Measurements from ENCODE around the gene MSANTD4.
"Not testable (repeated sequence)": the region's sequence is repeated elsewhere in the genome, so short reads cannot be mapped to it uniquely, and the experiment has no call there.

Gene MSANTD4

GRCh38 chr11:106021967-106022794 lies at the start of gene MSANTD4:
TSS of gene MSANTD4 (minus strand) at chr11:106022240. CDS start at chr11:106010917, 11,323 bp downstream.
- Histone ChIP-seq H3K4me3 (ENCODE audit: low read length in 2 of 2) (peak within 1 kb of the TSS; percentile 84 to 86), H3K9me3 (ENCODE audit: control insufficient read depth in 2 of 2, low read length in 2 of 2) (no peaks in the 10 kb centered on the region), H3K4me1 (ENCODE audit: control insufficient read depth, insufficient read depth, low read length) (no peaks in the 10 kb centered on the region), H3K9ac (ENCODE audit: low read length in 2 of 2) (peak within 1 kb of the TSS; percentile 74 to 82), H3K27ac (ENCODE audit: low read length) (peak within 1 kb of the TSS; percentile 63), H3K36me3 (ENCODE audit: control insufficient read depth in 2 of 2, insufficient read depth in 2 of 2, low read length in 2 of 2) (no peaks in the 10 kb centered on the region), H3K27me3 (ENCODE audit: control insufficient read depth in 1 of 2, insufficient read depth in 2 of 2, low read length in 2 of 2) (no peaks in the 10 kb centered on the region)

DNA sequence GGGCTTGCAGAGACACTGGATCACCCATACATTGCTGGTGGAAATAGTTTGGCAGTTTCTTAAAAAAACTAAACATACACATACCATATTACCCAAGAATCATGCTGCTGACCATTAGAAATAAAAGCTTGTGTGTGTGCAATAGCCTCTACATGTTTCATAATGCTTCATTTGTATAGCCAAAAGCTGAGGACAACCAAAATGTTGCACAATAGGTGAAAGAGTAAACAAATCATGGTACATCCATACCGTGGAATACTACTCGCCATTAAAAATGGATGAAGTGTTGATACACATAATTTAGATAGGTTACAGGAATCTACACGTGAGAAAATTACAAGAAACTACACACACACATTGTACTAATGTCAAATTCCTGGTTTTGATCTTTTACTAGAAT lies 48.6 kb upstream of the MSANTD4 start:
- Histone ChIP-seq H3K36me3 (ENCODE audit: control insufficient read depth in 2 of 2, insufficient read depth in 2 of 2, low read length in 2 of 2) (peaks cover 0 to 4% of the 10 kb centered on the region in 2 donors), H3K4me1 (ENCODE audit: control insufficient read depth, insufficient read depth, low read length) (no peaks in the 10 kb centered on the region), H3K27me3 (ENCODE audit: control insufficient read depth in 1 of 2, insufficient read depth in 2 of 2, low read length in 2 of 2) (no peaks in the 10 kb centered on the region), H3K9me3 (ENCODE audit: control insufficient read depth in 2 of 2, low read length in 2 of 2) (no peaks in the 10 kb centered on the region), H3K4me3 (ENCODE audit: low read length in 2 of 2) (no peak overlapping the region), H3K27ac (ENCODE audit: low read length) (no peak overlapping the region), H3K9ac (ENCODE audit: low read length in 2 of 2) (no peak overlapping the region)

DNA sequence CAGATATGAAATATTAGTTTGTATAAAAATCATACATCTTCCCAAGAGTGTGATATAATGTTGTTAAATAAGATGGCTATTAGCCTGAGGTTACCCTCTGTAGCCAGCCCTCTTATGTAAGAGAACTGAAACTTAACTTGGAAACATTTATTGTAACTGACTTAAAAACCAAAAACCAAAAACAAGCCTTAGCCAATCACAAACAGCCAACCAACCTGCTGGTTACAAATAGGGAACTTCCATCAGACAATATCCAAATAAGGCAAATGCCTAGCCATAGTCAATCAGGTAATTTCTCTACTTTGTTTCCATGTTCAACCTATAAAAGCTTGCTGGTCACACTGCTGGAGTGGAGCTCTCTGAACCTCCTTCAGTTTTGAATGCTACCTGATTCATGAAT lies 41.0 kb upstream of the MSANTD4 start:
- Histone ChIP-seq H3K36me3 (ENCODE audit: control insufficient read depth in 2 of 2, insufficient read depth in 2 of 2, low read length in 2 of 2) (no peaks in the 10 kb centered on the region), H3K27me3 (ENCODE audit: control insufficient read depth in 1 of 2, insufficient read depth in 2 of 2, low read length in 2 of 2) (no peaks in the 10 kb centered on the region), H3K9me3 (ENCODE audit: control insufficient read depth in 2 of 2, low read length in 2 of 2) (no peaks in the 10 kb centered on the region), H3K4me1 (ENCODE audit: control insufficient read depth, insufficient read depth, low read length) (no peaks in the 10 kb centered on the region), H3K27ac (ENCODE audit: low read length) (no peak overlapping the region), H3K4me3 (ENCODE audit: low read length in 2 of 2) (no peak overlapping the region), H3K9ac (ENCODE audit: low read length in 2 of 2) (no peak overlapping the region)

- H3K9ac ChIP-seq (ENCODE audit: low read length in 2 of 2), result no peak overlapping the region
- H3K4me3 ChIP-seq (ENCODE audit: low read length in 2 of 2), result no peak overlapping the region
- H3K27me3 ChIP-seq (ENCODE audit: control insufficient read depth in 1 of 2, insufficient read depth in 2 of 2, low read length in 2 of 2), result no peaks in the 10 kb centered on the region
These were observed 40.2 kb upstream of the MSANTD4 start for GRCh38 chr11:106061954-106062949.

GRCh38 chr11:106061249-106061784 lies 39.3 kb upstream of the MSANTD4 start:
- H3K9ac ChIP-seq (ENCODE audit: low read length in 2 of 2), result no peak overlapping the region
- no peaks in the 10 kb centered on the region for H3K9me3 ChIP-seq (ENCODE audit: control insufficient read depth in 2 of 2, low read length in 2 of 2)
- no peaks in the 10 kb centered on the region for H3K27me3 ChIP-seq (ENCODE audit: control insufficient read depth in 1 of 2, insufficient read depth in 2 of 2, low read length in 2 of 2)
- H3K27ac ChIP-seq (ENCODE audit: low read length), result no peak overlapping the region
- H3K36me3 ChIP-seq (ENCODE audit: control insufficient read depth in 2 of 2, insufficient read depth in 2 of 2, low read length in 2 of 2), result no peaks in the 10 kb centered on the region
- no peaks in the 10 kb centered on the region for H3K4me1 ChIP-seq (ENCODE audit: control insufficient read depth, insufficient read depth, low read length)
- no peak overlapping the region for H3K4me3 ChIP-seq (ENCODE audit: low read length in 2 of 2)

More at GRCh38 chr11:106061954-106062949, 40.2 kb upstream of the MSANTD4 start:
- no peaks in the 10 kb centered on the region for H3K4me1 ChIP-seq (ENCODE audit: control insufficient read depth, insufficient read depth, low read length)
- no peaks in the 10 kb centered on the region for H3K36me3 ChIP-seq (ENCODE audit: control insufficient read depth in 2 of 2, insufficient read depth in 2 of 2, low read length in 2 of 2)
- H3K27ac ChIP-seq (ENCODE audit: low read length), result no peak overlapping the region
- H3K9me3 ChIP-seq (ENCODE audit: control insufficient read depth in 2 of 2, low read length in 2 of 2), result no peaks in the 10 kb centered on the region

DNA sequence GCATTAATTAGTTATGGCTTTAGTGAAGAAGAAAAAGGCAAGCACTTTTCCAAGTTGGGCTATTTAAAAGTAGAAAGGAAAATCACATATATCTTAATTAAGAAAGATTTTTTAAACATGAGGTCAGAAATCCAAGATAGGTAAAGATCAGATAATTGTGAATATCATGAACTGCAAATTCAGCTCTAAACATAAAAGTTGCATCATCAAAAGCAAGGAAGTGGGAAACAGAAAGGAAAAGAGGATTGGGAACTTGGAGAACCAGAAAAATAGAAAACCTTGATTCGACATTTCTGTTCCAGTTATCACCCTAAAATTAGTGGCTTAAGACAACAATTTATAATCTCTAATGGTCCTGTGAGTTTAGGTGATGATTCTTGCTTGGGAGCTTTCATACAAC lies 37.6 kb upstream of the MSANTD4 start:
- Histone ChIP-seq H3K36me3 (ENCODE audit: control insufficient read depth in 2 of 2, insufficient read depth in 2 of 2, low read length in 2 of 2) (no peaks in the 10 kb centered on the region), H3K9me3 (ENCODE audit: control insufficient read depth in 2 of 2, low read length in 2 of 2) (no peaks in the 10 kb centered on the region), H3K27ac (ENCODE audit: low read length) (no peak overlapping the region), H3K4me3 (ENCODE audit: low read length in 2 of 2) (no peak overlapping the region), H3K9ac (ENCODE audit: low read length in 2 of 2) (no peak overlapping the region), H3K27me3 (ENCODE audit: control insufficient read depth in 1 of 2, insufficient read depth in 2 of 2, low read length in 2 of 2) (no peaks in the 10 kb centered on the region), H3K4me1 (ENCODE audit: control insufficient read depth, insufficient read depth, low read length) (no peaks in the 10 kb centered on the region)

DNA sequence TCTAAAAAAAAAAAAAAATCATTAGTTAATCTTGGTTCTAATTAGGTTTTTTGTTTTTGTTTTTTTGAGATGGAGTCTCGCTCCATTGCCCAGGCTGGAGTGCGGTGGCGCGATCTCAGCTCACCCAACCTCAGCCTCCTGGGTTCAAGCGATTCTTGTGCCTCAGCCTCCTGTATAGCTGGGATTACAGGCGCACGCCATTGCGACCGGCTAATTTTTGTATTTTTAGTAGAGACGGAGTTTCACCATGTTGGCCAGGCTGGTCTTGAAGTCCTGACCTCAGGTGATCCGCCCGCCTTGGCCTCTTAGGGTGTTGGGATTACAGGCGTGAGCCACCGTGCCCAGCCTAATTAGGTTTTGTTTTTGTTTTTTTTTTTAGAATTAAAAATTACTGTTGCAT lies 36.3 kb upstream of the MSANTD4 start:
- not testable (repeated sequence) for H3K9ac ChIP-seq (ENCODE audit: low read length in 2 of 2); H3K4me3 ChIP-seq (ENCODE audit: low read length in 2 of 2); H3K4me1 ChIP-seq (ENCODE audit: control insufficient read depth, insufficient read depth, low read length); H3K9me3 ChIP-seq (ENCODE audit: control insufficient read depth in 2 of 2, low read length in 2 of 2); H3K27me3 ChIP-seq (ENCODE audit: control insufficient read depth in 1 of 2, insufficient read depth in 2 of 2, low read length in 2 of 2); H3K36me3 ChIP-seq (ENCODE audit: control insufficient read depth in 2 of 2, insufficient read depth in 2 of 2, low read length in 2 of 2); H3K27ac ChIP-seq (ENCODE audit: low read length)

- H3K9me3 ChIP-seq (ENCODE audit: control insufficient read depth in 2 of 2, low read length in 2 of 2), result no peaks in the 10 kb centered on the region
- H3K27me3 ChIP-seq (ENCODE audit: control insufficient read depth in 1 of 2, insufficient read depth in 2 of 2, low read length in 2 of 2), result no peaks in the 10 kb centered on the region
- H3K9ac ChIP-seq (ENCODE audit: low read length in 2 of 2), result no peak overlapping the region
- no peak overlapping the region for H3K4me3 ChIP-seq (ENCODE audit: low read length in 2 of 2)
- H3K36me3 ChIP-seq (ENCODE audit: control insufficient read depth in 2 of 2, insufficient read depth in 2 of 2, low read length in 2 of 2), result no peaks in the 10 kb centered on the region
- H3K27ac ChIP-seq (ENCODE audit: low read length), result no peak overlapping the region
- H3K4me1 ChIP-seq (ENCODE audit: control insufficient read depth, insufficient read depth, low read length), result no peaks in the 10 kb centered on the region
These were observed 29.1 kb upstream of the MSANTD4 start for GRCh38 chr11:106051103-106051502.

- Histone ChIP-seq H3K4me3 (ENCODE audit: low read length in 2 of 2) (no peak overlapping the region), H3K9ac (ENCODE audit: low read length in 2 of 2) (no peak overlapping the region), H3K4me1 (ENCODE audit: control insufficient read depth, insufficient read depth, low read length) (no peaks in the 10 kb centered on the region)
These were observed 27.9 kb upstream of the MSANTD4 start for GRCh38 chr11:106049727-106050476.

DNA sequence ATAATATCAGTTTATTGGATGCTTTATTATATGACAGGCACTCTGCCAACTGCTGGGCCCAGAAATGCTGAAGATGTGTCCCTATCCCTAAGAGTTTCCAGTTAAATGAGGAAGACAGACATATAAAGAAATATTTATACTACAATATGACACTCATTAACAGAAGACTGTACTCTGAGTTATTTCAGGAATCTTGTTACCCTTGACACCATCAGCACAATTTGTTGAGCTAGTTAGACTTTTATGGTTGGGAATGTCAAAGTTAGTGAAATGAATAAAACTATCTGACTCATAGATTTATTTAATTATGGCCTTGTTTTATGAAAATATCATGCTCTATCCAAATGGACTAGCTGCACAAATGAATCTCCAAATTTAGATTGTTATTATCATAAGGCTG lies 25.6 kb upstream of the MSANTD4 start:
- H3K36me3 ChIP-seq (ENCODE audit: control insufficient read depth in 2 of 2, insufficient read depth in 2 of 2, low read length in 2 of 2), result no peaks in the 10 kb centered on the region
- H3K27me3 ChIP-seq (ENCODE audit: control insufficient read depth in 1 of 2, insufficient read depth in 2 of 2, low read length in 2 of 2), result no peaks in the 10 kb centered on the region
- H3K9ac ChIP-seq (ENCODE audit: low read length in 2 of 2), result no peak overlapping the region
- H3K4me3 ChIP-seq (ENCODE audit: low read length in 2 of 2), result no peak overlapping the region
- H3K4me1 ChIP-seq (ENCODE audit: control insufficient read depth, insufficient read depth, low read length), result no peaks in the 10 kb centered on the region
- H3K9me3 ChIP-seq (ENCODE audit: control insufficient read depth in 2 of 2, low read length in 2 of 2), result no peaks in the 10 kb centered on the region
- H3K27ac ChIP-seq (ENCODE audit: low read length), result no peak overlapping the region

More at GRCh38 chr11:106049727-106050476, 27.9 kb upstream of the MSANTD4 start:
- H3K27ac ChIP-seq (ENCODE audit: low read length), result no peak overlapping the region
- H3K27me3 ChIP-seq (ENCODE audit: control insufficient read depth in 1 of 2, insufficient read depth in 2 of 2, low read length in 2 of 2), result no peaks in the 10 kb centered on the region
- no peaks in the 10 kb centered on the region for H3K36me3 ChIP-seq (ENCODE audit: control insufficient read depth in 2 of 2, insufficient read depth in 2 of 2, low read length in 2 of 2)
- H3K9me3 ChIP-seq (ENCODE audit: control insufficient read depth in 2 of 2, low read length in 2 of 2), result no peaks in the 10 kb centered on the region

Data from stomach smooth muscle (tissue), 2 donors.